Measurements from ENCODE around the gene TENM3. TPM values are rescaled to one million over a fixed set of nuclear protein-coding genes. Genes with fewer than 3 reads are reported as not detected.

Gene TENM3
- total and polyA plus RNA-seq, 5 experiments from 2014 or later, result not detected

DNA sequence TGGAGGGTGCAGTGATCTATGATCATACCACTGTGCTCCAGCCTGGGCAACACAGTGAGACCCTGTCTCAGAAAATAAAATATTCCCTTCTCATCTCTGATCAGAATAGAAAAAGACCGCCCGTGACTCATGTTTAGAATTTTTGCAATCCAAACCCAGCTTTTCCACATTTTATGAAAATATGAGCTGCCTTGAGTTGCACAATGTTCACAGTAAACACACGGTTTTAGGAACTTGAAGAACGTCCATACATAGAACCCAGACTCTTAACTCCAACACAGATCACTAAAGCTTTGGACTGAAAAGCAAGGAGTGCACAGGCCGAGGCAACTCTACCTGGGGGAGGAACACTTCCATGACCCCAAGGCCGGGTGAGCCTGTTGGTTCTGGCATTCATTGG is 305.0 kb downstream of the TENM3 start:
- Mint-ChIP-seq H3K4me1 (no peaks in the 10 kb centered on the region), H3K36me3 (no peaks in the 10 kb centered on the region), H3K9me3 (peaks cover 0 to 2% (median 0%) of the 10 kb centered on the region in 9 donors), H3K4me3 (no peak overlapping the region), H3K27me3 (peaks cover 10 to 19% (median 12%) of the 10 kb centered on the region in 5 donors), H3K27ac (no peak overlapping the region)
- POLR2A ChIA-PET, result interaction anchor here (0.5 kb wide), 1 partner anchor 1207 kb away, joined by 3 read pairs; no protein-coding TSS in a partner anchor
- ATAC-seq (no peak), DNase-seq (no peak)

GRCh38 chr4:182549356-182549755 is 306.2 kb downstream of the TENM3 start:
- H3K9me3 Mint-ChIP-seq, result peaks cover 0 to 2% (median 0%) of the 10 kb centered on the region in 9 donors
- no peaks in the 10 kb centered on the region for H3K36me3 Mint-ChIP-seq
- H3K27me3 Mint-ChIP-seq, result peaks cover 10 to 21% (median 12%) of the 10 kb centered on the region in 5 donors
- H3K27ac Mint-ChIP-seq, result no peak overlapping the region
- H3K4me1 Mint-ChIP-seq, result no peaks in the 10 kb centered on the region
- POLR2A ChIA-PET, result no interaction called here
- ATAC-seq, result no peak
- DNase-seq, result no peak
- H3K4me3 Mint-ChIP-seq, result no peak overlapping the region

DNA sequence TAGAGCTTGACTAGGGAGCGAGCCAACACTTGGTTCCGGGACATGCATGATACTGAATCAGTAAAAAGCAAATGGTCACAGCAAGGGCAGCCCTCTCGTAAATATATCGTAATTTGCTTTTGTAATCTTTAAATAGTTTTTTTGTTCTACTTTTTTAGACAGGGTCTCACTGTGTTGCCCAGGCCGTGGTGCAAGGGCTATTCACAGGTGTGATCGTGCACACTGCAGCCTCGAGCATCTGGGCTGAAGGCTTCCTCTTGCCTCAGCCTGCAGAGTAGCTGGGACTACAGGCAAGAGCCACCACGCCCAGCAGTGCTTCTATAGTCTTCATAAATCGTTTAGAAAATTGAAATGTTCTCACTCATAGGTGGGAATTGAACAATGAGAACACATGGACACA is 309.7 kb downstream of the TENM3 start:
- peaks cover 4 to 8% (median 7%) of the 10 kb centered on the region in 5 donors for H3K27me3 Mint-ChIP-seq
- DNase-seq (no peak), ATAC-seq (no peak)
- POLR2A ChIA-PET, result no interaction called here
- H3K36me3 Mint-ChIP-seq, result no peaks in the 10 kb centered on the region
- no peak overlapping the region for H3K4me3 Mint-ChIP-seq
- H3K27ac Mint-ChIP-seq, result no peak overlapping the region
- H3K4me1 Mint-ChIP-seq, result no peaks in the 10 kb centered on the region
- peaks cover 0 to 2% (median 0%) of the 10 kb centered on the region in 9 donors for H3K9me3 Mint-ChIP-seq

- POLR2A ChIA-PET, result no interaction called here
- Mint-ChIP-seq H3K36me3 (no peaks in the 10 kb centered on the region), H3K27me3 (peaks cover 2 to 7% (median 6%) of the 10 kb centered on the region in 5 donors), H3K4me1 (no peaks in the 10 kb centered on the region), H3K9me3 (peaks cover 0 to 2% (median 0%) of the 10 kb centered on the region in 9 donors), H3K27ac (no peak overlapping the region), H3K4me3 (no peak overlapping the region)
- no peak for DNase-seq
- no peak for ATAC-seq
Measured at GRCh38 chr4:182553653-182554052, 310.5 kb downstream of the TENM3 start.

- POLR2A ChIA-PET, result no interaction called here
- no peak for DNase-seq
- Mint-ChIP-seq H3K4me3 (no peak overlapping the region), H3K4me1 (no peaks in the 10 kb centered on the region), H3K9me3 (peaks cover 0 to 2% (median 0%) of the 10 kb centered on the region in 9 donors), H3K27me3 (peaks cover 2 to 7% (median 4%) of the 10 kb centered on the region in 5 donors), H3K27ac (no peak overlapping the region), H3K36me3 (no peaks in the 10 kb centered on the region)
- ATAC-seq, result no peak
Measured at GRCh38 chr4:182554736-182555135, 311.5 kb downstream of the TENM3 start.

- peaks cover 0 to 2% (median 0%) of the 10 kb centered on the region in 9 donors for H3K9me3 Mint-ChIP-seq
Measured at GRCh38 chr4:182555997-182556418, 312.8 kb downstream of the TENM3 start.

GRCh38 chr4:182556580-182556979 is 313.4 kb downstream of the TENM3 start:
- Mint-ChIP-seq H3K4me3 (no peak overlapping the region), H3K27me3 (peaks cover 6 to 20% (median 8%) of the 10 kb centered on the region in 5 donors), H3K4me1 (no peaks in the 10 kb centered on the region), H3K9me3 (peaks cover 0 to 2% (median 0%) of the 10 kb centered on the region in 9 donors), H3K36me3 (no peaks in the 10 kb centered on the region), H3K27ac (no peak overlapping the region)
- no peak for ATAC-seq
- DNase-seq, result no peak
- POLR2A ChIA-PET, result no interaction called here

More at GRCh38 chr4:182555997-182556418, 312.8 kb downstream of the TENM3 start:
- Mint-ChIP-seq H3K4me3 (no peak overlapping the region), H3K36me3 (no peaks in the 10 kb centered on the region), H3K4me1 (no peaks in the 10 kb centered on the region), H3K27ac (no peak overlapping the region), H3K27me3 (peaks cover 7 to 18% (median 9%) of the 10 kb centered on the region in 5 donors)
- no peak for ATAC-seq
- POLR2A ChIA-PET, result no interaction called here
- no peak for DNase-seq

DNA sequence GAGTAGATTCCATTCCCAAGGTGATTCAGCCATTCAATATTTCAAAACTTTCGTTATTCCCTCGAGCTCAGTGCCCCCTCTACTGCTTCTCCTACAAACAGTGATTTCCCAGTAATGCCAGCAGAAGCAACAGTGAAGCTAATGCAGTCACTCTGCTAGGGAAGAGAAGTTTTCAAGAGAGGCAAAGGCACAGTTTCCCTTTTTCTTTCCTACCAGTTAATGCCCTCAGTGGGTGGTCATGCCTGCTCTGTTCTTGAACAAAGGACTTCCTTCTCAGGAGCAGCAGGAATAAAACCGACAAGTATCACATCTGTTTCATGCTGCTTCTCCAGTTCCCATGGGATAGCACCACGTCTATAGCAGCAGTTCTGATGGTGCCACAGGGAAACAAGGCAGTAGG is 317.2 kb downstream of the TENM3 start:
- H3K27ac Mint-ChIP-seq, result no peak overlapping the region
- POLR2A ChIA-PET, result no interaction called here
- H3K4me3 Mint-ChIP-seq, result no peak overlapping the region
- ATAC-seq, result no peak
- DNase-seq, result no peak
- H3K36me3 Mint-ChIP-seq, result no peaks in the 10 kb centered on the region
- H3K27me3 Mint-ChIP-seq, result peaks cover 13 to 24% (median 16%) of the 10 kb centered on the region in 5 donors
- no peaks in the 10 kb centered on the region for H3K9me3 Mint-ChIP-seq
- no peaks in the 10 kb centered on the region for H3K4me1 Mint-ChIP-seq

DNA sequence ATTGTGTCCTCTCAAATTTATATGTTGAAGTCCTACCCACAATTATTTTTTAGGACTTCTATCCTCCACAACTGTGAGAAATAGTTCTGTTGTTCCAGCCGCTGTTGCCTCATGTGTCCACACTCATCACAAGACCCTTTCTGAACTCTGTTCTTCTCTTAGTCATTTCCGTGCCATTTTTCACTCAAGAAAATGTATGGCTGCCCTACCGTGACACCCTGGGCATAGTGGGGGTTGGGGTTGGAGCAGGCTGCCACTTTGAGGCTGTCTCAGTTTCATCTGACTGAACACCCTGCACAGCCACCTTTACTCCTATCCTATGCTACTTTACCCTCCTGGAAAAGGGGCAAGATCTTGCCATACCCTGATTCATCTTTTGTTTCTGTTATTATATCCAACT is 319.1 kb downstream of the TENM3 start:
- H3K27me3 Mint-ChIP-seq, result peaks cover 12 to 24% (median 16%) of the 10 kb centered on the region in 5 donors
- peak overlapping the region in 1 of 10 donors; percentile 42 for H3K27ac Mint-ChIP-seq
- no peak overlapping the region for H3K4me3 Mint-ChIP-seq
- H3K36me3 Mint-ChIP-seq, result no peaks in the 10 kb centered on the region
- no peaks in the 10 kb centered on the region for H3K9me3 Mint-ChIP-seq
- no peak for ATAC-seq
- no peak for DNase-seq
- no peaks in the 10 kb centered on the region for H3K4me1 Mint-ChIP-seq
- POLR2A ChIA-PET, result no interaction called here

DNA sequence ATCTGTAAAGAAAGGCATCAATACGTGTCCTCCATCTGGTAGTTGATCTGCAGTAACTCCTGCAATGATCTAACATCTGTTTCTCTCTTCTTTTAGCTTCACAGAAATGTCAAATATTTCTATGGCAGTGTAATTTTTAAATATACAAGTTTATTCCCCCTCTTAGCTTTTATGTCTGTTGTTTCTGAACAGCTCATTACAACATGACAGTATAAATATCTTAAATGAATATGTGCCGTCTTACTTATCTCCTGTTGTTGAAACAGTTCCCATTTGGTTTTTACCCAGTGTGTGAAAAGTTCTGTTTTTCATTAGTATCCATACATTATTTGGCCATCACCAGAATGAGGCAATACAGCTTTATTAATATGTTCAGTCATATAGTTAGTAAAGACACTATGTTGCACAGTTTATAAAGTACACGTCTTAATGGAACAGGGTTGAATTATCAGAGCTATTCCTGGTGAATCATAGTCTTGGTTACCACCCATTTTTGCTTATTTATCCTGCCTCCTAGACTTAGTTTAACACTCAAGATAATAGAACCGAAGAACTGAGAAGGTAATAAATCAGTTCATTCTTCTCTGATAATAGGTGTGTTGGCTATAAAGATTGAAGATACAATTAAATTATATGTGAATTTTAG is 321.6 kb downstream of the TENM3 start:
- Mint-ChIP-seq H3K9me3 (no peaks in the 10 kb centered on the region), H3K4me1 (no peaks in the 10 kb centered on the region), H3K4me3 (no peak overlapping the region), H3K27ac (no peak overlapping the region), H3K27me3 (peaks cover 16 to 32% (median 26%) of the 10 kb centered on the region in 5 donors), H3K36me3 (no peaks in the 10 kb centered on the region)
- DNase-seq, result no peak
- no peak for ATAC-seq
- POLR2A ChIA-PET, result no interaction called here

- Mint-ChIP-seq H3K27me3 (peaks cover 10 to 30% (median 17%) of the 10 kb centered on the region in 5 donors), H3K36me3 (no peaks in the 10 kb centered on the region), H3K4me1 (no peaks in the 10 kb centered on the region), H3K27ac (no peak overlapping the region), H3K4me3 (no peak overlapping the region), H3K9me3 (no peaks in the 10 kb centered on the region)
- DNase-seq (no peak), ATAC-seq (no peak)
- POLR2A ChIA-PET, result no interaction called here
Measured at GRCh38 chr4:182567119-182567518, 323.9 kb downstream of the TENM3 start.

- Mint-ChIP-seq H3K9me3 (no peaks in the 10 kb centered on the region), H3K4me3 (no peak overlapping the region), H3K4me1 (no peaks in the 10 kb centered on the region), H3K27ac (no peak overlapping the region), H3K27me3 (peaks cover 4 to 21% (median 12%) of the 10 kb centered on the region in 5 donors), H3K36me3 (no peaks in the 10 kb centered on the region)
- no peak for ATAC-seq
- POLR2A ChIA-PET, result no interaction called here
- no peak for DNase-seq
Measured at GRCh38 chr4:182569561-182569960, 326.4 kb downstream of the TENM3 start.

DNA sequence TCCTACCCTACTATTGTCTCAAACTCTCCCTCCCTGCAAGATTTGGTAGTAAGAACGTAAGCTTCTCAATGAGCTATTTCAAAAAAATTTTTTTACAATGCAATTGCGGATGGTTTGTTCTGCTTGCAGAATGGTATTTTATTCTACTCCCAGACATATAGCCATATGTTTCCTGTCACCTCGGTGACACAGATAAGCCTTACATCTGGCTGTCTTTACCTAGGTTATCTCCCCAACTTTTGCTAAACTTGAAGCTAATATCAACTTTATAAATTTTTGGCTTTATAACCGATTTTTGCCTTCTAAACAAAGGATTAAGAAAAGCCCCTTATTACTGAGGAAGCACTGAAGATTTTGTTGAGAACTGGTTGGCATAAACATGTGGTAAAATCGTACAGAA is 331.5 kb downstream of the TENM3 start:
- no peaks in the 10 kb centered on the region for H3K9me3 Mint-ChIP-seq
- no peaks in the 10 kb centered on the region for H3K36me3 Mint-ChIP-seq
- H3K27me3 Mint-ChIP-seq, result peaks cover 0 to 8% (median 8%) of the 10 kb centered on the region in 5 donors
- H3K4me1 Mint-ChIP-seq, result no peaks in the 10 kb centered on the region
- ATAC-seq (no peak), DNase-seq (no peak)
- POLR2A ChIA-PET, result no interaction called here
- H3K4me3 Mint-ChIP-seq, result no peak overlapping the region
- no peak overlapping the region for H3K27ac Mint-ChIP-seq

DNA sequence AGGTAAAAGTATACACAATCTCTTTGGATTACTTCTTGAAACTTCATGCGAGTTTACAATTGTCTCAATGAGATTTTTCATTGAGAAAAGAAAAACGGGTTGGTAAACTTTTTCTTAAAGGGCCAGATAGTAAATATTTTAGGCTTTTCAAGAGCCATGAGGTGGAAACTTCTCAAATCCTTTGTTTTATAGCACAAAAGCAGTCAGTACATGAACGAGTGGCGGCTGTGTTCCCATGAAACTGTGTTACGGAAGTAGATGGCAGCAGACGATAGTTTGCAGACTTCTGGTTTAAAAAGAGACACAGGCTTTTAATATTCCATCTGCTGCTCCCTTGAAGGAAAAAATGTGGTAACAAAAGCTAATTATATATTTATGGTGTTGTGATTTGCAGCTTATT is 332.0 kb downstream of the TENM3 start:
- Mint-ChIP-seq H3K4me1 (no peaks in the 10 kb centered on the region), H3K36me3 (no peaks in the 10 kb centered on the region), H3K27me3 (peaks cover 0 to 6% (median 5%) of the 10 kb centered on the region in 5 donors), H3K27ac (no peak overlapping the region), H3K4me3 (no peak overlapping the region), H3K9me3 (no peaks in the 10 kb centered on the region)
- no peak for DNase-seq
- ATAC-seq, result no peak
- POLR2A ChIA-PET, result no interaction called here

Measured in naive thymus-derived CD8-positive, alpha-beta T cell (primary cell).